Spinal cord (tissue), 10 donors: Measurements from ENCODE around the gene PLA2G2C. TPM values are rescaled to one million over a fixed set of nuclear protein-coding genes. Genes with fewer than 3 reads are reported as not detected.

Experiments used
- DNase-seq, 6 donors: peaks; one replicate each; pipeline versions ENCODE4 v3.0.0 to v3.0.0-alpha.2; 2013 to 2015; ENCODE audit warnings: low spot score in 6 of 6, low read depth in 4 of 6
- H3K27ac ChIP-seq: one replicate; pipeline ENCODE4 v1.5.1; 2013; ENCODE audit warnings: low read depth, low read length, control low read depth
- H3K27me3 ChIP-seq: one replicate; pipeline ENCODE4 v1.6.1; 2013; ENCODE audit warnings: low read length; ENCODE audit not compliant: control insufficient read depth, insufficient read depth
- H3K36me3 ChIP-seq: one replicate; pipeline ENCODE4 v1.6.1; 2013; ENCODE audit warnings: low read length; ENCODE audit not compliant: control insufficient read depth, insufficient read depth
- H3K4me1 ChIP-seq: one replicate; pipeline ENCODE4 v1.6.1; 2013; ENCODE audit warnings: low read length; ENCODE audit not compliant: control insufficient read depth, insufficient read depth
- H3K4me3 ChIP-seq: one replicate; pipeline ENCODE4 v1.5.1; 2013; ENCODE audit warnings: low read depth, low read length, control low read depth
- H3K9me3 ChIP-seq: one replicate; pipeline ENCODE4 v1.6.1; 2013; ENCODE audit warnings: low read length; ENCODE audit not compliant: control insufficient read depth, insufficient read depth
- WGBS: methylation state at CpG from one replicate; pipeline ENCODE4 v1.1.5; 2013; ENCODE audit warnings: missing lambda C conversion rate; ENCODE audit not compliant: insufficient coverage; 5-methylcytosine and 5-hydroxymethylcytosine counted together
- polyA plus RNA-seq, 2 donors: library from polyadenylated mRNA; unstranded; fragments of 120-200 nt; gene quantifications; one replicate each; pipeline ENCODE4 v1.2.1, GENCODE V29; 2013; ENCODE audit not compliant: insufficient read length in 2 of 2
- total RNA-seq, 2 donors: library from RNA; depleted of rRNA in 1 of 2; stranded (reverse); fragments of 120-200 nt in 1 of 2; fragments of >200 nt in 1 of 2; gene quantifications; one replicate each; pipeline versions ENCODE4 v1.2.3 to v1.2.4, GENCODE V29; 2013 to 2014
- donor health status: healthy.

The PLA2G2C gene
- total and polyA plus RNA-seq, 4 donors = 0.08 to 0.40 TPM; not detected in 2

GRCh38 chr1:20210736-20211460 is 24.6 kb upstream of the PLA2G2C start:
- H3K4me3 ChIP-seq = no peak overlapping the region
- no peaks in the 10 kb centered on the region for H3K36me3 ChIP-seq
- 90% methylated on average over 8 of the region's 10 CpGs for WGBS
- no peak overlapping the region for H3K27ac ChIP-seq
- H3K9me3 ChIP-seq = no peaks in the 10 kb centered on the region
- H3K27me3 ChIP-seq = peaks cover 6% of the 10 kb centered on the region
- DNase-seq = no peak
- H3K4me1 ChIP-seq = peaks cover 11% of the 10 kb centered on the region

GRCh38 chr1:20209471-20209870 is 23.2 kb upstream of the PLA2G2C start:
- no peak overlapping the region for H3K27ac ChIP-seq
- peaks cover 6% of the 10 kb centered on the region for H3K27me3 ChIP-seq
- WGBS = 45% methylated on average over 4 of the region's 4 CpGs
- no peaks in the 10 kb centered on the region for H3K36me3 ChIP-seq
- H3K9me3 ChIP-seq = no peaks in the 10 kb centered on the region
- H3K4me3 ChIP-seq = no peak overlapping the region
- no peak for DNase-seq
- H3K4me1 ChIP-seq = peaks cover 11% of the 10 kb centered on the region

- H3K4me3 ChIP-seq = no peak overlapping the region
- WGBS = no CpG with 5 or more reads among the region's 4 CpGs
Observed at GRCh38 chr1:20207546-20207945, 21.2 kb upstream of the PLA2G2C start.

GRCh38 chr1:20202166-20202565 is 15.8 kb upstream of the PLA2G2C start:
- 91% methylated on average over 4 of the region's 5 CpGs for WGBS
- DNase-seq = no peak
- no peak overlapping the region for H3K27ac ChIP-seq
- H3K27me3 ChIP-seq = no peaks in the 10 kb centered on the region
- H3K4me3 ChIP-seq = no peak overlapping the region
- no peaks in the 10 kb centered on the region for H3K4me1 ChIP-seq
- no peaks in the 10 kb centered on the region for H3K36me3 ChIP-seq
- H3K9me3 ChIP-seq = no peaks in the 10 kb centered on the region

More at GRCh38 chr1:20207546-20207945, 21.2 kb upstream of the PLA2G2C start:
- H3K27me3 ChIP-seq = peaks cover 4% of the 10 kb centered on the region
- peak in 1 of 6 donors; percentile 53 for DNase-seq
- peaks cover 2% of the 10 kb centered on the region for H3K4me1 ChIP-seq
- H3K9me3 ChIP-seq = no peaks in the 10 kb centered on the region
- no peaks in the 10 kb centered on the region for H3K36me3 ChIP-seq
- H3K27ac ChIP-seq = no peak overlapping the region

- Histone ChIP-seq H3K27me3 (no peaks in the 10 kb centered on the region), H3K27ac (no peak overlapping the region), H3K36me3 (no peaks in the 10 kb centered on the region), H3K4me3 (no peak overlapping the region), H3K4me1 (no peaks in the 10 kb centered on the region), H3K9me3 (no peaks in the 10 kb centered on the region)
- no peak for DNase-seq
- 75% methylated on average over 1 of the region's 2 CpGs for WGBS
Observed at GRCh38 chr1:20200966-20201365, 14.6 kb upstream of the PLA2G2C start.

- no peak overlapping the region for H3K27ac ChIP-seq
- H3K4me1 ChIP-seq = no peaks in the 10 kb centered on the region
- no peak for DNase-seq
- WGBS = 84% methylated on average over 2 of the region's 2 CpGs
- no peaks in the 10 kb centered on the region for H3K9me3 ChIP-seq
- H3K27me3 ChIP-seq = no peaks in the 10 kb centered on the region
- H3K36me3 ChIP-seq = no peaks in the 10 kb centered on the region
- H3K4me3 ChIP-seq = no peak overlapping the region
Observed at GRCh38 chr1:20199840-20200239, 13.5 kb upstream of the PLA2G2C start.

- Histone ChIP-seq H3K4me3 (no peak overlapping the region), H3K27me3 (no peaks in the 10 kb centered on the region), H3K9me3 (no peaks in the 10 kb centered on the region), H3K27ac (no peak overlapping the region), H3K36me3 (no peaks in the 10 kb centered on the region), H3K4me1 (no peaks in the 10 kb centered on the region)
- DNase-seq = no peak
- WGBS = 65% methylated on average over 3 of the region's 3 CpGs
Observed at GRCh38 chr1:20199403-20199802, 13.1 kb upstream of the PLA2G2C start.

GRCh38 chr1:20198918-20199317 is 12.6 kb upstream of the PLA2G2C start:
- H3K9me3 ChIP-seq = no peaks in the 10 kb centered on the region
- no peak overlapping the region for H3K4me3 ChIP-seq
- WGBS = 76% methylated on average over 4 of the region's 7 CpGs
- DNase-seq = no peak
- H3K4me1 ChIP-seq = no peaks in the 10 kb centered on the region
- H3K27ac ChIP-seq = no peak overlapping the region
- H3K36me3 ChIP-seq = no peaks in the 10 kb centered on the region
- no peaks in the 10 kb centered on the region for H3K27me3 ChIP-seq

GRCh38 chr1:20198296-20198695 is 12.0 kb upstream of the PLA2G2C start:
- H3K27ac ChIP-seq = no peak overlapping the region
- H3K4me1 ChIP-seq = no peaks in the 10 kb centered on the region
- no CpG with 5 or more reads among the region's 1 CpG for WGBS
- H3K4me3 ChIP-seq = no peak overlapping the region
- H3K9me3 ChIP-seq = no peaks in the 10 kb centered on the region
- DNase-seq = no peak
- no peaks in the 10 kb centered on the region for H3K36me3 ChIP-seq
- H3K27me3 ChIP-seq = no peaks in the 10 kb centered on the region

GRCh38 chr1:20197329-20197791 is 11.0 kb upstream of the PLA2G2C start:
- no peak for DNase-seq
- 81% methylated on average over 6 of the region's 6 CpGs for WGBS
- H3K9me3 ChIP-seq = no peaks in the 10 kb centered on the region
- H3K36me3 ChIP-seq = no peaks in the 10 kb centered on the region
- H3K27me3 ChIP-seq = no peaks in the 10 kb centered on the region
- H3K27ac ChIP-seq = no peak overlapping the region
- no peak overlapping the region for H3K4me3 ChIP-seq
- H3K4me1 ChIP-seq = no peaks in the 10 kb centered on the region
